Measurements from ENCODE around the gene CSF1. TPM values are rescaled to one million over a fixed set of nuclear protein-coding genes. Genes with fewer than 3 reads are reported as not detected.

Gene CSF1
- total RNA-seq (2016; rRNA removed; fragmentation: Illumina TruSeq; extraction: Trizol) (1.9 and 4.6 TPM in 2 replicates), polyA plus RNA-seq (2011; rRNA removed) (13.3 and 21.0 TPM in 2 replicates), polyA minus RNA-seq (2011; rRNA and poly(A)+ RNA removed; ENCODE audit: low replicate concordance) (1.1 and 12.0 TPM in 2 replicates), Bru-seq, nascent RNA (percentile 55 among the genes with signal in this experiment), BruChase-seq, experiment 1, labeled RNA remaining after a 6-hour chase (percentile 65 among the genes with signal in this experiment), BruChase-seq, experiment 2, labeled RNA remaining after a 2-hour chase (percentile 55 among the genes with signal in this experiment)
- 0.71 and 1.2 TPM in 2 replicates for total RNA-seq (2016; cell fraction: cytosol; rRNA removed; fragmentation: Illumina TruSeq; extraction: Trizol; ENCODE audit: low read depth)
- 1.8 and 4.9 TPM in 2 replicates for total RNA-seq (2016; cell fraction: insoluble cytoplasmic fraction; rRNA removed; fragmentation: Illumina TruSeq; extraction: Trizol)
- total RNA-seq (2016; cell fraction: membrane; rRNA removed; fragmentation: Illumina TruSeq; extraction: Trizol) = 1.3 and 2.0 TPM in 2 replicates
- total RNA-seq (2016; cell fraction: nucleus; rRNA removed; fragmentation: Illumina TruSeq; extraction: Trizol) = 7.8 and 7.9 TPM in 2 replicates
- 10.4 and 15.2 TPM in 2 replicates for polyA plus RNA-seq (2011; cell fraction: cytosol; rRNA removed)
- 23.0 and 27.9 TPM in 2 replicates for polyA plus RNA-seq (2011; cell fraction: nucleus; rRNA removed)
- polyA plus RNA-seq (2012) = 5.3 and 17.7 TPM in 2 replicates
- polyA plus RNA-seq (2016; cell fraction: cytosol; fragmentation: Illumina TruSeq; extraction: Trizol; ENCODE audit: low read depth) = 0.42 and 0.62 TPM in 2 replicates
- polyA plus RNA-seq (2016; cell fraction: insoluble cytoplasmic fraction; fragmentation: Illumina TruSeq; extraction: Trizol; ENCODE audit: low read depth) = 1.8 and 2.7 TPM in 2 replicates
- polyA plus RNA-seq (2016; cell fraction: membrane; fragmentation: Illumina TruSeq; extraction: Trizol; ENCODE audit: low read depth) = 0.71 and 1.0 TPM in 2 replicates
- 14.8 and 15.3 TPM in 2 replicates for polyA plus RNA-seq (2016; cell fraction: nucleus; fragmentation: Illumina TruSeq; extraction: Trizol; ENCODE audit: insufficient read depth, low read depth)
- polyA minus RNA-seq (2011; cell fraction: cytosol; rRNA and poly(A)+ RNA removed) = 11.0 and 19.9 TPM in 2 replicates
- 7.9 and 15.2 TPM in 2 replicates for polyA minus RNA-seq (2011; cell fraction: nucleus; rRNA and poly(A)+ RNA removed)
- long read RNA-seq, experiment 1, partial matches to known transcripts = 0 of 2 reads
- long read RNA-seq, experiment 1, other reads (novel, unspliced or antisense) = 2 of 2 reads
- long read RNA-seq, experiment 2, full-length matches to known transcripts = 15 of 36 reads
- long read RNA-seq, experiment 2, partial matches to known transcripts = 5 of 36 reads
- long read RNA-seq, experiment 2, other reads (novel, unspliced or antisense) = 16 of 36 reads

GRCh38 chr1:109910123-109910962 is at the start of gene CSF1:
CSF1 (plus strand) TSS chr1:109910849; CDS start chr1:109911024, 175 bp downstream.
- H3K27ac ChIP-seq (ENCODE audit: extremely low read length, insufficient read depth, low read length) = no peak within 1 kb of the TSS
- in situ Hi-C loops (cut with HindIII; ENCODE audit: extremely low pct_ligation_motif_present, low pct_unique_long_range_greater_than_20kb) (no loop called here), intact Hi-C loops (cut with micrococcal nuclease; ENCODE audit: unreplicated experiment) (loop anchor here (5.0 kb wide), 2 partner anchors 118 to 133 kb away; no protein-coding TSS in a partner anchor)
- H2AFZ ChIP-seq (ENCODE audit: low read length) = no peak within 1 kb of the TSS
- DNase-seq (ENCODE audit: low spot score) = no peak
- H3K4me1 ChIP-seq (ENCODE audit: insufficient read depth, low read length) = peaks cover 79% of the 10 kb centered on the region
- BruUV-seq (replicated peaks) = no TSS peak
- POLR2A ChIA-PET = interaction anchor here (1.0 to 2.5 kb wide), 2 partner anchors 20 to 74 kb away, joined by 3 to 8 read pairs; partner anchors contain the start of gene AHCYL1
- CTCF ChIA-PET (ENCODE audit: low intra/inter-chr PET ratio, low total read pairs) = no interaction called here
- peak within 1 kb of the TSS; percentile 74 for H3K9ac ChIP-seq (ENCODE audit: insufficient read depth, low read depth, low read length)
- peak within 1 kb of the TSS; percentile 73 to 85 (median 81) for H3K4me3 ChIP-seq (replicated peaks in 1 of 3; ENCODE audit: insufficient read depth in 1 of 3, low read depth in 2 of 3, low read length in 3 of 3)
- ATAC-seq = peak; percentile 70
- FAIRE-seq = no peak
- peaks cover 28% of the 10 kb centered on the region for H3K79me2 ChIP-seq (ENCODE audit: insufficient read depth, low read length)
- peak within 1 kb of the TSS; percentile 99 for H3K4me2 ChIP-seq (ENCODE audit: low read depth, low read length)
- 3% methylated on average over 22 of the region's 45 CpGs for WGBS (ENCODE audit: low lambda C conversion rate)
- no peaks in the 10 kb centered on the region for H3K9me3 ChIP-seq (ENCODE audit: low read length)
- H4K20me1 ChIP-seq (ENCODE audit: insufficient read depth, low read length) = no peaks in the 10 kb centered on the region
- peaks cover 3 to 45% of the 10 kb centered on the region in 2 experiments for H3K27me3 ChIP-seq (ENCODE audit: control insufficient read depth in 1 of 2, insufficient read depth in 2 of 2, low read length in 2 of 2)
- no peaks in the 10 kb centered on the region for H3K36me3 ChIP-seq (replicated peaks in 1 of 2; ENCODE audit: control insufficient read depth in 1 of 2, insufficient read depth in 2 of 2, low read length in 2 of 2)
- TF ChIP-seq ZNF704 (CRISPR knock-in tag; IDR thresholded peaks at IDR 0.05; ENCODE audit: borderline replicate concordance) = 0 out of 2 replicates have a peak, but pooled peaks have one; percentile 49
- TF ChIP-seq ZSCAN12 (CRISPR knock-in tag; IDR thresholded peaks at IDR 0.05) = no peak
- TF ChIP-seq POLR2A (IDR thresholded peaks at IDR 0.05; ENCODE audit: insufficient read depth in 1 of 2, low read depth in 2 of 2, low read length in 2 of 2) = peak in 1 of 2 experiments; percentile 43; a peak in 2 of 4 replicates
- TF ChIP-seq MLLT10 (CRISPR knock-in tag; IDR thresholded peaks at IDR 0.05) = no peak
- TF ChIP-seq DR1 (CRISPR knock-in tag; IDR thresholded peaks at IDR 0.05) = no peak
- no peak for TF ChIP-seq ZNF333 (CRISPR knock-in tag; IDR thresholded peaks at IDR 0.05; ENCODE audit: borderline replicate concordance)
- 0 out of 2 replicates have a peak, but pooled peaks have one; percentile 11 for TF ChIP-seq ZNF274 (CRISPR knock-in tag; IDR thresholded peaks at IDR 0.05)
- TF ChIP-seq PTBP1 (IDR thresholded peaks at IDR 0.05; ENCODE audit: low read depth, low read length, poor library complexity, severe bottlenecking) = no peak
- 0 out of 2 replicates have a peak, but pooled peaks have one; percentile 23 for TF ChIP-seq ZNF564 (CRISPR knock-in tag; IDR thresholded peaks at IDR 0.05)
- TF ChIP-seq ZNF18 (CRISPR knock-in tag; IDR thresholded peaks at IDR 0.05; ENCODE audit: insufficient replicate concordance) = no peak
- no peak for TF ChIP-seq ZBTB4 (CRISPR knock-in tag; IDR thresholded peaks at IDR 0.05; ENCODE audit: borderline replicate concordance)

Data from HepG2 (cell line).